Tibial nerve (tissue), 4 donors: Measurements from ENCODE around the gene FGD3.

Experiments
- EP300 ChIP-seq, 2 donors: sonication (generic); formaldehyde crosslinking; IDR thresholded peaks; one replicate each; pipeline ENCODE4 v1.6.1; 2017; ENCODE audit warnings: antibody characterized with exemption in 2 of 2, mild to moderate bottlenecking in 1 of 2
- POLR2A ChIP-seq, 2 donors: fragments of 450-650 bp; IDR thresholded peaks; one replicate each; pipeline ENCODE4 v1.6.1; 2017; ENCODE audit warnings: antibody characterized with exemption in 2 of 2, mild to moderate bottlenecking in 2 of 2, moderate library complexity in 2 of 2
- TF ChIP-seq, protein P1 (sequence below), 5 experiments: fragments of 200-600 bp in 3 of 5; fragments of 450-650 bp in 2 of 5; sonication (generic) in 3 of 5; IDR thresholded peaks; one replicate each; pipeline ENCODE4 v1.5.1; 2016 to 2019; ENCODE audit warnings: antibody characterized with exemption in 5 of 5, mild to moderate bottlenecking in 3 of 5, moderate library complexity in 2 of 5

DNA sequence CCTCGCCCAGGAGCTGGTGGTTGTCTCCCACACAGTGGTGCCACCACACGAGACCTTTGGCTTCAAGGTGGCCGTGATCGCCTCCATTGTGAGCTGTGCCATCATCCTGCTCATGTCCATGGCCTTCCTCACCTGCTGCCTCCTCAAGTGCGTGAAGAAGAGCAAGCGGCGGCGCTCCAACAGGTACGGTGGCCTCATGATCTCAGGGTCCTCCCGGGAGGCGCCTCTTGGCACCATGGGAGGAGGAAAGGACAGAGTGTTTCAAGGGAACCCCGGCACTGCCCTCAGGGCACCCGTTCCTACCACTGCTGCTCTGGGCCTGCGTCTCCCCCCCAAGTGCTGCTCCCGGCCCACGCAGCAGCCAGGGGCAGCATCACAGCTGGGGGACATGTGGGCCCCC is 130.5 kb downstream of the FGD3 start:
- TF ChIP-seq, protein P1, sequence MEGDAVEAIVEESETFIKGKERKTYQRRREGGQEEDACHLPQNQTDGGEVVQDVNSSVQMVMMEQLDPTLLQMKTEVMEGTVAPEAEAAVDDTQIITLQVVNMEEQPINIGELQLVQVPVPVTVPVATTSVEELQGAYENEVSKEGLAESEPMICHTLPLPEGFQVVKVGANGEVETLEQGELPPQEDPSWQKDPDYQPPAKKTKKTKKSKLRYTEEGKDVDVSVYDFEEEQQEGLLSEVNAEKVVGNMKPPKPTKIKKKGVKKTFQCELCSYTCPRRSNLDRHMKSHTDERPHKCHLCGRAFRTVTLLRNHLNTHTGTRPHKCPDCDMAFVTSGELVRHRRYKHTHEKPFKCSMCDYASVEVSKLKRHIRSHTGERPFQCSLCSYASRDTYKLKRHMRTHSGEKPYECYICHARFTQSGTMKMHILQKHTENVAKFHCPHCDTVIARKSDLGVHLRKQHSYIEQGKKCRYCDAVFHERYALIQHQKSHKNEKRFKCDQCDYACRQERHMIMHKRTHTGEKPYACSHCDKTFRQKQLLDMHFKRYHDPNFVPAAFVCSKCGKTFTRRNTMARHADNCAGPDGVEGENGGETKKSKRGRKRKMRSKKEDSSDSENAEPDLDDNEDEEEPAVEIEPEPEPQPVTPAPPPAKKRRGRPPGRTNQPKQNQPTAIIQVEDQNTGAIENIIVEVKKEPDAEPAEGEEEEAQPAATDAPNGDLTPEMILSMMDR (IDR thresholded peaks at IDR 0.05): no peak
- TF ChIP-seq POLR2A (IDR thresholded peaks at IDR 0.05) (no peak), EP300 (IDR thresholded peaks at IDR 0.05) (no peak)
